Stimulated activated CD8-positive, alpha-beta memory T cell treated with anti-CD3 and anti-CD28 coated beads, Interleukin-4, amount 100 ng/mL, for 24 hours (primary cell): ENCODE data around the gene TPD52L1.

Experiments used
- DNase-seq: peaks from one replicate; pipeline ENCODE4 v3.0.0-alpha.2; 2020; ENCODE audit warnings: low read depth

Gene TPD52L1

DNA sequence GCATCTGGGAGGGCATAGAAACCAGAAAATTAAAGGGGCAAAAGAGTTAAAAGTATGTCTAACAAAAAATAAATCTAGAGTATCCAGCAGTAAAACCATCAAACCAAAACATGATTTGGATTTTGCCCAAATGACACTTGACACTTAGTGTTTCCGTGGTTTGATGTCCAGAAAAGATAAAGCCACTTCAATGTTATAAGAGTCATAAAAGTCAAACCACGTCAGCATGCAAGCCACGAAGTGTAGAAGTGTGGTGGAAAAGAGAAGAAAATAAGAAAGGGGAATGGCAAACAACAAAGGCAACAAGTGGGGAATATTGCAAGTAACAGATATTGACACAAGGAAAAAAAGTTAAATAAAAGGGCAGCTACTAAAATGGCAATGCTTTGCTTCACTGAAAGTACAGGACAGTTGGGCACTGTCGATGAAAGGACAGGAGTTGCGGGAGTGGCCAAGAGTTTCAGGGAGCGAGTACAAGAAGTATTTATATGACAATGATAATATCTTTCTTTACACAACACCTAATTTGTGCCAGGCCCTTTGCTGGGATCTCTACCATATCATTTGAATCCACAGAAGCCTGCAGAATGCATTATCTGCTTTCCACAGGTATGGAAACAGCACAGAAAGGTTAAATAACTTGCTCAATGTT is 154.5 kb downstream of the TPD52L1 start:
- DNase-seq, result no peak

GRCh38 chr6:125310994-125311649 is 157.5 kb downstream of the TPD52L1 start:
- no peak for DNase-seq

GRCh38 chr6:125312478-125312877 is 158.9 kb downstream of the TPD52L1 start:
- no peak for DNase-seq

- no peak for DNase-seq
These were observed 159.4 kb downstream of the TPD52L1 start for GRCh38 chr6:125312950-125313349.
